ENCODE data around the gene SLC25A23.
A peak's percentile ranks its signal among the peaks of the same experiment; 100 is the strongest.

The SLC25A23 gene

DNA sequence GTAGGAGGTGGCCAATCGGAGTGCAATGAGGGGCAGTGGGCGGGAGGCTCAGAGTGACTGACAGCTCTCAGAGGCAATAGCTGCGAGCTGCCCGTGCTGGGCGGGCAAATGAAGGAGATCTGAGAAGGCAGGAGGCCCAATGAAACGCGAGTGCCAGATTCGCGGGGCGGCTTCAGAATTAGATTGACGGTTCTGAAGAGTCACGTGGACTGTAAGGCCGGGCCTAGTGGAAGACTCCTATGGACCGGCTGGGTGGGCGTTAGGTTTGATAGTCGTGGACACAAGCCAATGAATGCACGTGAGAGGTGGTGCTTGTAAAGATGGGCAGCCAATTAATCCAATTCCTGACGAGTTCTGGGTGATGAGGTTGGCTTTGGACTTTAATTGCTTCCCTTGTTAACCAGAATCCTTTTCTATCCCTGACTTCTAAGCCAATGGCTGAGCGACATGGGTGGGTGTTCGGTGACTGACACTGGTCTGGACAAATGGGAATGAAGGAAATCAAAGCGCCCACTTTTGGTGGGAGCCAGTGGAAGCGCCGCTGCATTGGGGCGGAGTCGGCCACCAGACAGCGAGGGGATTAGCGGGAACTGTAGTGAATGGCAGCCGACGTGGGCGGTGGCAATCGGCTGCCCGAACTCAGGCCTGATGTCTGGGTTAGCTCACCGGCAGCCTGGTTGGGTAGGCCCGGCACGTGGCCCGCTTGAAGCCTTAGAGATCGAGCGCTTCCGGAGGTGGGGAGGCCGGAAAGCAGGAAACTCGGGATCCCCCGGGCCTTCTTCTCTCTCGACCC is 34.5 kb downstream of the SLC25A23 start:
- DNase-seq (ENCODE audit: low spot score) = peak; percentile 100

DNA sequence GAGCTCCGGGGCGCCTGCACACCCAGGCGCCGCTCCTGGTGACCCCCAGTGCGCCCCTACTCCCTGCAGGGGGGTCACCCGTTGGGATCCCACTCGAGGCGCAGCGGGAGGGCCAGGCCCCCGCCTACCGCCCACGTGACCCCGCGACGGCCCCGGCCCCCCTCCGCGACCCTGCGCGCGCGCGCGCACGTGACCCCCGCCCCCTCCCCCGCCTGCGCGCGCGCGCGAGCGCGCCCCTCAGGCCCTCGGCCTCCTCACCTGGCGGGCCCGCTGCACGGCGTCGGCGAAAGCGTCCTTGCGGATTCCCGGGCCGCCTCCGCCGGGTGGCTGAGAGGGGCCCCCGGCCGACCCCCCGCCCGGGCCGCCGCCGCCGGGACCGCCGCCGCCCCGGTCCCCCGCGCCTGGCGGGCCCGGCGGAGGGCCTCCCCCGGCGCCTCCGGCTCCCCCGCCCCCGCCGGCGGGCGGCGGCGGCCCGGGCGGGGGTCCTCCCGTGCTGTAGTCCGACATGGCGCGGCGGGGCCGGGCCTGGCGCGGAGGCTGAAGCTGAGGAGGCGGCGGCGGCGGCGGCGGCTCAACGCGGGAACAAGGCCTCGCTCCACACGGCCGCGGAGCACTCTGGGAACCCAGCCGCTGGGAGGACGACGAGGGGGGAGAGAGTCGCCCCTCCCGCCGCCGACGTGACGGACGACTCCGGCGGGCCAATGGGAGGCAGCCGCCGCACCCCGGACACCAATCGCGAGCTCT is 35.2 kb downstream of the SLC25A23 start, which contains the start of gene KHSRP:
KHSRP (minus strand) TSS at position 617 of the 744 bp plus-strand sequence; CDS start at position 507, 110 bp downstream.
- no peak for DNase-seq (ENCODE audit: low spot score)

DNA sequence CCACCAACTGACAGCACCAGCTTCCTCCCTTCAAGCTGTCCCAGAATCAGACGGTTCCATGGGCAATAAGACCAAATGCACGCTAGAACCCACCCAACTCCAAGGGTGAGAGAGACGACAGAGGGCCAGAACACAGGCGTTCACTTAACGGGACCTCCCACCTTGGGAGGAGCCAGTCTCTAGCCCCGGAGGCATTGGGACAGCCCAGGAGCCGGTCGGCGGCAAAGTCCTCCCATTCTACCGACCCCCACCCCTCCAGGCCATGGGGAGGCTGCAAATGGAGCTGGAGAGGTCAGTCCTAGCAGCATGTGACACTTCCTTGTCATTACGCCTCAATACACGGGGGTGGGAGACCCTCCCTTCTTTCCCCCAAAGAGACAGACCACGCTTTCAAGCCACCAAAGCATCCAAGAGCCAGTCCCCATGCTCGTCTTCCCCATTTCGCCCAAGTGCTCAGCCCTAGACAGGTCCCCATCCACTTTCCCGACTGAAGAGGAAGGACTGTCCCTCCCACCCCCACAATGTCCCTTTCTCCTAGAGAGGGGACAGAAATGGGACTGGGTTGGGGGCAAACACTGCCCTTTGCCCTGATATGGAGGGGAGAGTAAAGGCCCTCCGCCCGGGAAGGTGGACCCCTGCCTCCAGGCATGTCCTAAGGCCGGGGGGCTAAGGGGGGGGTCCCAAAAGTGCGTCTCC is 35.9 kb downstream of the SLC25A23 start:
- no peak for DNase-seq (ENCODE audit: low spot score)

- DNase-seq (ENCODE audit: low spot score) = no peak
Observed at GRCh38 chr19:6421075-6422014, 38.2 kb downstream of the SLC25A23 start.

DNA sequence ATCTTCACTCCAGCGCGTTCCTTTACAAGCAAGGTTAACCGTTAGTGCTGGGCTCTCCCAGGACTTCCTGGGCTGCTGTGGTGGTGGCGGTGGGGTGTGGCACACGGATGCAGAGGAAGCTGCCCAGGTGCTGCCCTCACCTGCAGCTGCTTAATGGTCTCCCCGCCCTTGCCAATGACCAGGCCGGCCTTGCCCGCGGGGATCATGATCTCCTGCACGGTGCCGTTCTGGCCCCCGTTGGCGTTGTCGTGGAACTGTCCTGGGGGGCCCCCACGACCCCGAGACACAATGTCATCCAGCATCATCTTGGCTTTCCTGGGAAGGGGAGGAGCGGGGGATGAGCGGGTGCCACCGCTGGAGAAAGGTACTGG is 41.0 kb downstream of the SLC25A23 start:
- no peak for DNase-seq (ENCODE audit: low spot score)

DNA sequence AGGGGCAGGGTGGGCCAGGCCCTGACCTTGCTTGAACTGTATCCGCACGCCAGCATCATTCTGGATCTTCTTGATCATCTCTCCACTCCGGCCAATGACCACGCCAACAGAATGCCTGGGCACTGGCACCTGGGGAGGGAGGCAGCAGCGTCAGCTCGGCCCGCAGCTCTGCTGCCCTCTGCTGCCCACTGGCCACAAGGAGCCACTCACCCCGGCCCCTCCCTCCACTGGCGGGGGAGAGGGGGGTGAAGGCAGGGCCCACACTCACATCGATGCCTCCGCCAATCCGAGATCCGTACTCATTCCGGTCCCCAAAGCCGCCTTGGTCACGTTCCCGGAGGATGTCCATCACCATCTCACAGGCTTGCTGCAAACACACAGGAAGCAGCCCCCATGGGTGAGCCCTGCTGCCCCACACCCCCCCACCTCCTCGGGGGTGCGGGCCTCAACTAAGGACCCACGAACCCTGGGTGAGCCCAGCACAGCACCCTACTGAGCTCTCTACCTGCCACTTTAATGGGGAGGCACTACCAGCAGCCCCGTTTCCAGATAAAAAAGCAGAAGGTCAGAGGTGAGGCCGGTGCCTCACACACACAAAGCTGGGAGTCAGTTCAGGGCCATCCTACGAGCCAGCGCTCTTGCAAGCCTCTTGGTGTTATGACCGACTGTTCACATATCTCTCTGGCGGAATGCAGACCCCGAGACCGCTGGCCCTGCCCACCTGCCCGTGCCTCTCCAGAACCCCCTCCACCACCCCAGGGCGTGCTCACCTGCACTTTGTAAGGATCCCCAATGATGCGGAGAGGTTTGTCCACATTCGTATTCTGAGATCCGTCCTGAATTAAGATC is 41.7 kb downstream of the SLC25A23 start:
- no peak for DNase-seq (ENCODE audit: low spot score)

DNA sequence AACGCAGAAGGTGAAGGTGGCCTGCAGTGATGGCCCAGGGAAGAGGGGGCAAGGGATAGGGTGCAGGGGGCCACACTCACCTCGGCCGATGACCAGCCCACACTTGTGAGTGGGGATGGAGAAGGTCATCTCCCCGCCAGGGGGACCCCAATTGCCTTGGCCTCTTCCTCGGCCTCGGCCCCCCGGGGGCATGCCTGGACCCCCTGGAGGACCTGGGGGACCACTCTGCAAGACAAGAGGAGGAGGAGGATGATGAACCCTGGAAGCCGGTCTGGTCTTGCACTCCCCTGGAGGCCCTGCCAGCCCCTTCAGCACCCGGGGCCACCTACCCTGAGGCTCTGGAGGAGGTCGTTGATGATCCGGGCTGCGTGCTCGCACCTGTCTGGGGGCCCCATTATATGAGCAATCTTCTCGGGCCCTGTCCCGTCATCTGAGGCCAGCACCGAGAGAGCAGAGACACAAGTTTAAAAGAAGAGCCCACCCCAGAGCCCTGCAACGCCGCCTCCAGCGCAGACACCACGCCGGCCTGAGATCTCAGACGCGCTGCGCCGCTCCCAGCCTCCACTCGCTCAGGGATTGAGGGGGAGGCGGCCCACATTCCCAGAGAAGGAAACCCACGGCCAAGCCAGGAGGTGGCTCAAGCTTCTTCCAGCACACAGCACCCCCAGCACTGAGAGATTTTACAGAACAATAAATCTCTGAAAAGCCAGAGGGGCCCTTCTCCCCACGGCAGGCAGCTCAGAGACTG is 42.8 kb downstream of the SLC25A23 start:
- DNase-seq (ENCODE audit: low spot score) = no peak

DNA sequence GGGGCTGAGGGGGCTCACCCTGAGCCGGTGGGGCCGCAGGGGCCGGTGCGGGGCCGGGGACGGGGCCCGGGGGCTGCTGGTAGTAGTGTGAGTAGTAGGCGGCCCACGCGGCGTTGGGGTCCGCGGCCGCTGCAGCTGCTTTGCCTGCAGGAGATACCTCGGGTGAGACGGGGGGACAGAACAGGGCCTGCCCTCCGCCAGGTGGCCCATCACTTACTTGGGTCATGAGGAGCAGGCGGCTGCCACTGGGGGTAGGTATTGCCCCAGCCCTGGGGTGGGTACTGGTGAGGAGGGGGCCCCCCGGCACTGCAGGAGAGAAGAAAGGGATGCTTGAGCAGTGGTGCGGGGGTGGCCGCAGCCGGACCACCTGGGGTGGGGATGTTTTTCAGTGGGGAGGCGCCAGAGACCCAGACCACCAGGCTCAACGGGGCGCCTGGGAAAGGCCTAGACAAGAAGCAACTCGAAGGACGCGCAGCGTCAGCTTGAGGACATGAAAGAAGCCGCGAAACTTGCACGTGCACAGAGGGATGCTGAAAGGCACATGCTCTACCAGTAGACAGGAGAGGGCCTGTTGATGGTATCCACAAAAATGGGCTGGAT is 43.9 kb downstream of the SLC25A23 start:
- DNase-seq (ENCODE audit: low spot score) = no peak

GRCh38 chr19:6414793-6415590 is 44.6 kb downstream of the SLC25A23 start:
- no peak for DNase-seq (ENCODE audit: low spot score)

- no peak for DNase-seq (ENCODE audit: low spot score)
Observed at GRCh38 chr19:6413721-6414643, 45.6 kb downstream of the SLC25A23 start.

- no peak for DNase-seq (ENCODE audit: low spot score)
Observed at GRCh38 chr19:6413291-6413690, 46.3 kb downstream of the SLC25A23 start.

- peak; percentile 45 for DNase-seq (ENCODE audit: low spot score)
Observed at GRCh38 chr19:6412447-6413091, 47.0 kb downstream of the SLC25A23 start.

DNA sequence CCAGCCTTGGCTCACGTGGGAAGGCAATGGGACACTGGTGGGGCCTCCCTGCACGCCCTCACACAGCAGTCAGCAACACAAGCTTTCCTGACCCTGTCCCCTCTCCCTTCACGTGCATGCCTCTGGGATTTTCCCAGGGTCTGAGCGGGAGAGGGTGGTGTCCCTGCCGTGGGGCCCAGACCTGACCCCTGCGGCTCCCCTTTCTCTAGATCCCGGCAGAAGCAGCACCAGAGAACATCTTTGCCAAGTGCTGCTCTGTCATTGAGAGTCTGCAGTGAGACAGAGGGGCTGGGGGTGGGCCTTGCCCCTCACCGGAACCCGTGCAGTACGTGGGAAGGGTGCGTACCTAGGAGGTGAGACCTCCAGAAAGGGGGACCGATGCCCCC is 47.5 kb downstream of the SLC25A23 start:
- no peak for DNase-seq (ENCODE audit: low spot score)

DNA sequence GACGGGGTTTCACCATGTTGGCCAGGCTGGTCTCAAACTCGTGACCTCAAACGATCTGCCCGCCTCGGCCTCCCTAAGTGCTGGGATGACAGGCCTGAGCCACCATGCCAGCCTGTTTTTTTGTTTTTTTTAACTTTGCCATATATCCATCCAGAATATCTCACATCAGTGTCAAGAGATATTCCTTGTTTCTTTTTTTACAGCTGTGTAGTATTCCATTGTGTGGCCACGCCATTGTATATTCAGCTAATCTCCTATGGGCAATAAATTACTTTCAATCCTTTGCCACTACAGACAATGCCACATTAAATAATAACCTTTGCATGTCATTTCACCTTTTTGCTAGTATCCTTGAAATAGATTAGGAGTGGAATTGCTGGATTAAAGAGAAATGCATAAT is 50.2 kb downstream of the SLC25A23 start:
- DNase-seq (ENCODE audit: low spot score) = no peak

- no peak for DNase-seq (ENCODE audit: low spot score)
Observed at GRCh38 chr19:6406401-6406800, 53.2 kb downstream of the SLC25A23 start.

DNA sequence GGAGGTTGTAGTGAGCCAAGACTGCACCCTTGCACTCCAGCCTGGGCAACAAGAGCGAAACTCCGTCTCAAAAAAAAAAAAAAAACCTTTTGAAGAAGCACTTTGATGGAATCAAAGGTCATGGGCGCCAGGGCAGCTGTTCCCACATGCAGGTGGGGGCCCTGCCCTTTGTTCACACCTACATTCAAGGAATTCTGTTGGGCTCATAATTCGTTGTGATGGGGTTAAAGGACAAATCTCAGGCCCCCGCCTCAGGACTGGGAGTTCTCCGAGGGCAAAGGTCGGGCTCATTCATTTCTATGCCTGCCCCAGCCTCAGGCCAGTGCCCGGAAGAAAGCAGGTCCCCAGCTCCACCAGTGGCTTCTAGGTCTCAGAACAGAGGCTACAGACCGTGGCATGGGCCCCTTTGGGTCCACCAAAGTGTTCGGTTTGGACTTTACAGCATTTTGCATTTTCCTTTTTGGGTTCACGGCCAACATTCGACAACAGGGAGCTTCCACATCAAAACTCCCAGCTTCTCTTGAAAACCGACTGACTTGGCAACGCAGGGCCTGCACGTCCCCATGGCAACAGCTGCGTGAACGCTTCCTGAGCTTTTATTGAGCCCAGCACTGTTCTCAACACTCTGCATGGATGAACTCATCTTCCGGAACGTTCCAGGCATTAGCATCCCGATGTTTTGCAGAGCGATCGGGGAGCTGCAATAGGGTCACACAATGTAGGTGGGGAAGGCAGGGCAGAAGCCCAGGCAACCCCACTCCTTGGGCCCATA is 56.6 kb downstream of the SLC25A23 start:
- no peak for DNase-seq (ENCODE audit: low spot score)
